Fibroblast of skin of scalp (primary cell): ENCODE data around the gene SYNPR.

Experiments
- DNase-seq: peaks from one replicate; pipeline ENCODE4 v3.0.0-alpha.2; 2013

SYNPR gene

GRCh38 chr3:63557912-63558311 is 279.8 kb downstream of the SYNPR start:
- DNase-seq, result no peak

GRCh38 chr3:63559884-63560283 is 281.8 kb downstream of the SYNPR start:
- no peak for DNase-seq

DNA sequence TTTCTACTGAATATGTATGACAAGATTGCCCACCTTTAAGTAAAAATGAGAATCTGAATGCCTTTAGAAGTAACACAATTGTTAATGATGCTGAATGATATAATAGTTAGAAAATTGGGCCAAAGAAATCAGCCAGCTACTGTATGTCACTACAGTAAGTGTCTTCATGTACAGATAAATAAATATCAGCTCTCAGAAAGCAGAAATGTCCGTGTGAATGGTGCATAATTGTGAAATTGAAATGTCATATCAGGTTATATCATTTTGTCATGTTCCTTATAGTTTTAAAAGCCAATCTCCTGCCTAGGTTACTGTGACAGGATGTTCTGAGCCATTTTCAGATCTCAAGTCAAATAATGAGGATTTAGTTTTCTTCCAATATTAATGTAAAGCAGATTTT is 283.8 kb downstream of the SYNPR start:
- no peak for DNase-seq

DNA sequence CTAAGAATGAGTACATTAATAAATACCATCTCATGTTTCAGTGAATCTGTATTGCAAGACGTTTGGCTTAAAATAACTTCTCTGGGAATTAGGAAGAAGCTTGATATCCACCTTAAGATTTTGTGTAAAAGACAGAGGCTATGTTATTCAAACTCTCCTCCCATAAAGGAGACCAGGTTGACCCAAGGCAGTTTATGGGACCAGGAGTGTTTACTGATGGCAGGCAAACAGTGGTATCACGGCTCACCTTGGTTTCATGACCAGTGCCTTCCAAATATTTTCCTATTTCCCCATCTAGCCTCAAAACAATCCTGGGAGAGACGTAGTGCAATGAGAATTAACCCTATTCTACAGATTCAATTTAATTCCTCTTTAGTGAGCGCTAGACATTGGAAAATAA is 284.2 kb downstream of the SYNPR start:
- DNase-seq, result no peak

GRCh38 chr3:63563572-63563971 is 285.5 kb downstream of the SYNPR start:
- no peak for DNase-seq

- no peak for DNase-seq
Observed at GRCh38 chr3:63565220-63565619, 287.1 kb downstream of the SYNPR start.

GRCh38 chr3:63571682-63572081 is 293.6 kb downstream of the SYNPR start:
- no peak for DNase-seq

GRCh38 chr3:63576846-63577245 is 298.7 kb downstream of the SYNPR start:
- no peak for DNase-seq

DNA sequence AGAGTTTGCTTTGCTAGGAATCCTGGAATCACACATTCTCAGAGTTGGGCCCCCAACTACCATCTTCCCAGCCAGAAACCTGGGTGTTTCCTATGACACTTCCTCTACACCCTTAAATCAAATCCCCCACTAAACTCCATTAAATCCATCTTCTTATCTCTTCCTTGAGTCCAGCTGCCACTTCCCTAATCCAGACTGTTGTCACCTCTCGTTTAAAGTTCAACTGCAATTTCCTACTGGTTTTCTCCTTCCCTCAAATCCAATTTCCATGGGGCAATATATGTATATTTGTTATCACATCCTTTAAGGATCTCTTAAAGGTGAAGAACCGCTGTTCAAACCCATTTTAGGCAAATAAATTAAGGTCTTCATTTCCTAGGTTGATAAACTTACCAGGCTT is 300.8 kb downstream of the SYNPR start:
- no peak for DNase-seq

DNA sequence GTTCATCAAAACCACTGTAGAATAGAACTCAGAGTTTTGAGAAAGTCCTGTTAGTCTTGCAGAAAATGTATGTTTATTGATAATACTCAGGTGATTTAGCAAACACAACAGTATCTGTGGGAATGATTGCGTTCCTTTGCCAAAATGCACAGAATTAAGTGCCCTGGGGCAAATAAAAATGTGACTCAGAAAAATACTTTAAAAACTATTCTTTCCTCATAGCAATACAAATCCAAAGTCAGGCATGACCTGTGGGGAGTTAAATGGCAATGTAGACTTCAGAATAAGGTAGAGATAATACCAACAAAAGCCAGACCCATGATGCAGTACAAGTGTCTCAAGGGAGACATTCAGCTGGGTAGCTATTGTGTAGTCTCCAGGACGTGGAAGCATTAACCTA is 302.0 kb downstream of the SYNPR start:
- no peak for DNase-seq

GRCh38 chr3:63582943-63583500 is 304.9 kb downstream of the SYNPR start:
- no peak for DNase-seq

DNA sequence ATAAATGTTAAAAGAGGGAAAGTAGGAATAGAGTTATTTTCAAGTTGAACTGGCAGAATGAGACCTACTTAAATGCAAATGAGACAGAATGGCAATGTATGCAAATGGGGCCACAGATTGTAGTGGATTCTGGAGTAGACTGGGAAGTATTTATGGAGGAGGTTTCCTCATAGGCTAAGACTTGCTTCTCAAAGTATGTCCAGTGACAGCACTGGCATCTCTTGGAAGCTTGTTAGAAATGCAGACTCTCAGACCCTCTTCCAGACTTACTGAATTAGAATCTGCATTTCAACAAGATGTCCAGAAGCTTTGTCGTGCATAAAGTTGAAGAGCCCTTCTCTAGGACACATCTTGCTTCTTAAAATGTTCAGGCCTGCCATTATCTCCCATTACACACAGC is 306.6 kb downstream of the SYNPR start:
- no peak for DNase-seq

DNA sequence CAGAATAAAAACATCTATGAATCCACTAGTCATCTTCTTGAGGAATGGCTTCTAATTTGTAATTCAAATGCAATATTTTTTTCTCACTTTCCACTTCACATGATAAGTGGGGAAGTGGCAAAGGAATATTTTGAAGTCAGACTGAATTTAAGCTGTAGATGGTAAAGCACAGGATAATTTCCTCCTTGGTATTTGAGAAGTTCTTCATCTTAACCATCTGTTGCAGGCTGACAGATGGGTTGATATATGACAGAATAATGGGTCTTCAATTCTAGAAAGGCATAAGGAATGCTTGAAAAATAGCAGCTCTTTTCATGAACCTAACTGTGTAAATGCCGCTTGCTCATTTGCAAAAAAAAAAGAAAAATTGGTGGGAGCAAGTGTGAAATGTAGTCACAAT is 307.8 kb downstream of the SYNPR start:
- DNase-seq, result no peak

GRCh38 chr3:63588895-63589294 is 310.8 kb downstream of the SYNPR start:
- DNase-seq, result no peak

DNA sequence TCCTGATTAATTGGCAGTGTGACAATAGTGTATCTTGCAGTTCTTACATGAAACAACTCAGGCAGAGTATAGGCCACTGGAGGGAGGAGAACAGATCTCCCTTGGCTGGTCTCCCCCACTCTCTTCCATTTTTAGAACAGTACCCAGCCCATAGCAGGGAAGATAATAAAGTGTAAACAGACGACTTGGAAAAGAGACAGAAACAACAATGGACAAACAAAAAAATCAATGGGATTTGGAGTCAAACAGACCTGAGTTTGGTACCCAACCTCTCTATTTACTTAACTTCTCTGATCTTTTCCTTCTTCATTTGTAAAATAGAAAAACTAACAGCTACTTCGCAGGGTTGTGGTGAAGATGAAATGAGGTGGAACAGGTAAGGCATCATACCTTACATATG is 315.7 kb downstream of the SYNPR start:
- no peak for DNase-seq

DNA sequence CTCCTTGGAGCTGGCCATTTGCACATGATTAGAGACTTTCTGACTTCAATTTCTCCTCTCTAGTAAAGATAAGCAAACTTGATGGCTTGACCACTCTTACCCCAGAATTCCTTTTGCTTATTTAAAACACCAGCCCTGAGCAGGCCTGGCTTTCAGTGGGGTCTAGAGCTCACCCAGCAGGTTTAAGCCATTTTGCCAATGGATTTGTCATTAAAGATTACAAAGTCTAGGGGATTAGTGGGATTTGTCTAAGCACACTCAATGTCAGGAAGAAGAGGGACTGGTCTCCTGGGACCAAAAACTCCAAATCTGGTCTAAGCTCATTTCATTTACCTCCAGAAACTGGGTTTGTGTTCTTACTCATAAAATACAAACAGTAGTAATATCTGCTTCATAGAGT is 317.1 kb downstream of the SYNPR start:
- no peak for DNase-seq

DNA sequence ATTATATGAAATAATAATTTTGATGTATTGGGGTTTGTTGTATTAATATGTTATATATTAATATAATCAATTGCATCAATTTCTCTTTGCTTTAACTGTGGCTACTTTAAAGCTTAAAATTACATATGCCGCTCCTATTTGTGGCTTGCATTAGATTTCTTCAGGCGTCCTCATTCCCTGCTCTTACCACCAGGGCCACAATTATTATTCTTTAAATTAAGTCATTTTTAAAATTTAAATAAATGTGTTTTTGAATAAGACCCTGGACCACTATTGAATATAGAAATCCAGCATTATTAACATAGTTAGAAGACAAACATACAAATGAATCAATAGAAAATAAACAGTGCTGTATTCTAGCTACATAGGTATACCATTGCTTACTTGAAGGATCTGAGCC is 318.9 kb downstream of the SYNPR start:
- DNase-seq, result no peak

GRCh38 chr3:63607716-63608115 is 329.6 kb downstream of the SYNPR start:
- no peak for DNase-seq

DNA sequence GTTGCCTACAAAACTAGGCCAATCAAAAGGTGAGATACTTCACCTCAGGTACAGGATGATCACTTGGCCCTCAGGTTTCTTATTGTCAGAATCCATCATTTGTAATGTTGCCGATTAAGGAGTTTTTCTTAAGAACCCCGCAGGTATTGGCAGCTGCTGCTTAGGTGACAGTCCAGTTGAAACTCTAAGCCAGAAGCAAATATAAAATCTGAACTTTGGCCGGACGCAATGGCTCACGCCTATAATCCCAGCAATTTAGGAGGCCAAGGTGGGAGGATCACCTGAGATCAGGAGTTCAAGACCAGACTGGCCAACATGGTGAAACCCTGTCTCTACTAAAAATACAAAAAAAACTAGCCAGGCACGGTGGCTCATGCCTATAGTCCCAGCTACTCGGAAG is 331.3 kb downstream of the SYNPR start:
- no peak for DNase-seq

DNA sequence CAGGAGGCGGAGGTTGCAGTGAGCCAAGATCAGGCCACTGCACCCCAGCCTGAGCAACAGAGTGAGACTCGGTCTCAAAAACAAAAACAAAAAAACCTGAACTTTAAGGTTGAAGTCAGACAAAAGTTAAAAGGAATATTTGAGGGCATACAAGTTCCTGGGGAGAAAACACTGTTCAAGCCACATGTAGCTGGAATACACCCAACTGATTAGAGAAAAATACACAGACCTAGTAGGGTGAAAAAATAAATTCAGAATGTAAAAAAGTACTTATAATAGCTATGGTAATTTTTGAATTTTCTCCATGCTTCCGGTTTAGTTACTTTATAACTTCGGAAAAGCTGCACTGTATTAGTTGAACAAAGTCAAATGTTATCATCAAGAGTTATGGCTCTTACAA is 331.7 kb downstream of the SYNPR start:
- no peak for DNase-seq

DNA sequence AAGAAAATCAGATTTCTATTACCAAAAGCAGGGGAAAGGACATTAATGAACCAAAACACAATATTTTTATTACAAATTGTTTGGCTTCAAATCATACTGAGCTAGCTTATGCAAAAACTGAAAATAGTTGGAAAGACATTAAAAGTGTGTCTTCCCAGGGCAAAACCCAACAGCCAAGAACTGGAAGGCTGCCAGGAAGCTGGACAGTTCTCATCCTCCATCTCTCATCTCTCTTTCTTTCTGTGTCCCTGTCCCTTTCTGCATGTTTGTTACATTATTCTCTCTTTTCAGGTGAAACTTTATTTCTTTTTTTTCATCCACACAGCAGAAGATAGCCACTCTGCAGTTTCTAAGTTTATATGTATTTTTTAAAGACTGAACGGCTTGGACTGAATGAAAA is 333.3 kb downstream of the SYNPR start:
- peak; percentile 34 for DNase-seq

DNA sequence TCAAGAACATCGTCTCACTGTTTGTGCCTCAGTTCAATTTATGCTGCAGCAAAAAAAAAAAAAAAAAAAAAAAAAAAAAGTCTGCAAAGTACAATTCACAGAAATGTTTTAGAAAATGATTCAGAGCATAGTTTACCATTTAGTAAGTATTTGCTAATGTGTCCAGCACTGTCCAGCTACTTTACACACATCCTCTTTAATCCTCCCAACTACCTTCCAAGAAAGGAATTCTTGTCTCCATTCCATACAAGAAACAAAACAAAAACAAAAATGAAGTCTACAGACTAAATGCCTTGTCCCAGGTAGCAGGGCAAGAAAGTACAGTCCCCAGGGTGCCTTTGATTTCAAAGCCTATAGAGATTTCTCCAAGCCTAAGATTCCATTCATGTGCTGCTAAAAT is 335.5 kb downstream of the SYNPR start:
- DNase-seq, result peak; percentile 71

DNA sequence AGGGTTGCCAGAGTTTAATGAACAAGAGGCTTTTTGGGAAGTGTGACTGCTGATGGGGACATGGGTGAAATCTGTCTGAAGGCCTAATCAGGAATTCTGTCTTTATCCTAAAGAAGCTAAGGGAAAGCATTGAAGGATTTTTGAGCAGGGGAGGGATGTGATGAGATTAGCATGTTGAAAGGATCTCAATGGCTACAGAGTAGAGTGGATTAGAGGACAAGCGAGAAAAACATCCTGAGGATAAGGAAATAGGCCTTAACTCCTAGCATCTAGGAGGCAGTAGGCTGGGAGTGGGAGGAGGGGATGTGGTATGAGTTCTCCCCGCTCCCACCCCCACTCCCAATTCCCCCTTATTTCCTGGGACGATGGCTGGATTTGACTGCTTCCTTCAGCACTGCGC is 339.3 kb downstream of the SYNPR start:
- DNase-seq, result no peak

- DNase-seq, result peak; percentile 99
Observed at GRCh38 chr3:63624941-63625560, 346.9 kb downstream of the SYNPR start.

DNA sequence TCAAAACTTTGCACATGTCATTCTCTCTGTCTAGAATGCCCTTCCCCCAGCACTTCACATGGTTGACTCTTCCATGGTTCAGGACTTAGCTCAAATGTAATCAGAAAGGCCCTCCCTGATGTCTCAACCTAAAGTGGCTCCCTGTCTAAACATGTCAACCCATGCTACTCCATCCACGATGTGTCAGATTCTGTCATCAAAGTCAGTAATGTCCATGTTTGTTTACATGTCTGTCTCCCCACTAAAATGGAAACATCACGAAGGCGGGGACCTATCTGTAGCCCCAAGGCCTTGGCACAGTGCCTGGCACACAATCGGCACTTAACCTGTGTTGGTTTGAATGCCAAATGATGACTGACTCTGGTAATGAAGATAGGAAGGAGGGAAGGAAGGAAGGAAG is 353.6 kb downstream of the SYNPR start:
- no peak for DNase-seq
